Left kidney (tissue), 2 donors: ENCODE results near the gene SLC25A1. TPM values are rescaled to one million over a fixed set of nuclear protein-coding genes. Genes with fewer than 3 reads are reported as not detected.

Experiments used
- DNase-seq: peaks from one replicate; pipeline ENCODE4 v3.0.0-alpha.2; 2013
- polyA plus RNA-seq: library from polyadenylated mRNA; unstranded; fragments of 120-200 nt; gene quantifications from one replicate; pipeline ENCODE4 v1.2.1, GENCODE V29; 2013; ENCODE audit not compliant: insufficient read length

The SLC25A1 gene
- polyA plus RNA-seq, 1 donor = 57.4 TPM

GRCh38 chr22:19139001-19139356 lies 39.6 kb downstream of the SLC25A1 start:
- DNase-seq = no peak

GRCh38 chr22:19138217-19139000 lies 40.1 kb downstream of the SLC25A1 start:
- no peak for DNase-seq

GRCh38 chr22:19137384-19138216 lies 40.9 kb downstream of the SLC25A1 start:
- no peak for DNase-seq

GRCh38 chr22:19136915-19137314 lies 41.6 kb downstream of the SLC25A1 start:
- no peak for DNase-seq

- no peak for DNase-seq
These were observed 43.7 kb downstream of the SLC25A1 start for GRCh38 chr22:19134874-19135273.

- no peak for DNase-seq
These were observed 44.2 kb downstream of the SLC25A1 start for GRCh38 chr22:19134176-19134831.

GRCh38 chr22:19133561-19133960 lies 45.0 kb downstream of the SLC25A1 start:
- DNase-seq = no peak

- DNase-seq = no peak
These were observed 45.7 kb downstream of the SLC25A1 start for GRCh38 chr22:19132693-19133400.

GRCh38 chr22:19132153-19132552 lies 46.4 kb downstream of the SLC25A1 start:
- no peak for DNase-seq

- DNase-seq = no peak
These were observed 46.9 kb downstream of the SLC25A1 start for GRCh38 chr22:19131685-19132015.

DNA sequence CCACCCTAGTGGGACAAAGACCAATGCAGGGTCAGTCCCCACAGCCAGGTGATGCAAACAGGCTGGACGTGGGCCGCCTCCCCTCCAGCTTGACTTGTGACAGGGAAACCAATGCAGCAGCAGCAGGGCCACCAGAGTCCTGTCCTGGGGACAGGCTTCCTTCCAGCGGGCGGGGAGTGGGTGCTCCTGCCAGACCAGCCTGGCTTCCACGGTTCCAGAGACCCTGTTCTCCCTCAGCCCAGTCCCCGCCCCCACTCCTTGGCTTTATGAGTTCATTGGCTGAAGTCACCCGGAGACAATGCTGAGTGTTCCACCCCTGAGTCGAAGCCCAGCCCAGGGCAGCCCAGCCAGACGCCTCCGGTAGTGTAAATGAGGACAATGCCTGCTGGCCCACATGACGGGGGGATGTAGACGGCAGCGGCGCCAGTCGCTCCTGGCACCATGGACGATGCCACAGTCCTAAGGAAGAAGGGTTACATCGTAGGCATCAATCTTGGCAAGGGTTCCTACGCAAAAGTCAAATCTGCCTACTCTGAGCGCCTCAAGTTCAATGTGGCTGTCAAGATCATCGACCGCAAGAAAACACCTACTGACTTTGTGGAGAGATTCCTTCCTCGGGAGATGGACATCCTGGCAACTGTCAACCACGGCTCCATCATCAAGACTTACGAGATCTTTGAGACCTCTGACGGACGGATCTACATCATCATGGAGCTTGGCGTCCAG lies 47.4 kb downstream of the SLC25A1 start, which contains the start of gene TSSK2:
TSSK2 (plus strand) TSS at position 350 of the 726 bp plus-strand sequence; CDS start at position 442, 92 bp downstream.
- DNase-seq = no peak

DNA sequence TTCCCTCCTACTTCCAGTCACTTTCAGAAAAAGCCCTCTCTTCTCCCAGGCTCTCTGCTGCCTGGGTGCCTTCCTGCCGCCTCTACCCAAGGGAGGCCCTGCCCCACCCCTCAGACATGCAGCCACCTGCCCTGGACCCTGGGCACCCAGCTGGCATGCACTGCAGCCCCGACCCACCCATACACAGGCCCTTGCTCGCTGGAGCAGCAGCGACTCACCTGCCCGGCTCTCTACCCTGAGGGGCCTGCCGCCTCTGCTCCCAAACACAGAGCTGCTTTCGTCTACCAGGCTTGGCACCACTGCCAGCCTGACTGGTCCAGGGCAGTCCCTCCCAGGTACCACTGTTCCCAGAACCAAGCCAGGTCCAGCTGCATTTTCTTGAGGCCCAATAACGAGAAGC lies 48.7 kb downstream of the SLC25A1 start:
- DNase-seq = no peak

DNA sequence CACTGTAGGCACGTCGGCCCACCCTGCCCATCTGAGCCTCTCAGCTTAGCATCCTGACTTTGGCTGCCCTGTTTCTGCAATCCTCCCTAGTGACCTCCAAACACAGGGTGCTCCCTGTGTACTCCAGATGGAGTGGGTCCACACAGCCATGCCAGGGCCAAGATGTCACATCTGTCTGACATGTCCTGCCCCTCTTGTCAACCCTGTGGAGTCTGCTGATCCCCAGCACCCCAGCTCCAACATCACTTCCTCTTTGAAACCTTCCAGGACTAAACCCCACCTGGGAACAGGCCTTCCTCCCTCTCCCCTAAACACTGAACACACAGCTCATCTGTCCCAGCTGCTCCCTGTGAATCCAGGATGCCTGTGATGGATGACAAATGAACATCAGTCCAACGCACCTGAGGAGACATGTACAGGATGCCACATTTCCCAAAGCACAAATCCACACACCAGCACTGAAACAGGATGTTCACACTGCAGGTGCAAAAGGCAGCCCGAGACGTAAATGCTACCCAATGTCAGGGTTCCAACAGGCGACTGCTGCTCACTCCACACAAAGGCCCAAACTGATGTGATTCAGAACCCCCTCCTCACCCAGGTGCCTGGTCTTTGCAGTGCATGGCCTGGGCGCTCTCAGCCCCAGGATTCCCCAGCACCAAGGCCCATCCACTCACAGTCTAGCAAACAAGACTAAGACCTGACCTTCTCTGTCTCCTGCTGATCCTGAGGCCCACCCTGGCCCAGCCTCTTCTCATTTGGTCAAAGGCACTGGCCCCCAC lies 49.4 kb downstream of the SLC25A1 start:
- DNase-seq = no peak

- no peak for DNase-seq
These were observed 50.5 kb downstream of the SLC25A1 start for GRCh38 chr22:19128009-19128401.

DNA sequence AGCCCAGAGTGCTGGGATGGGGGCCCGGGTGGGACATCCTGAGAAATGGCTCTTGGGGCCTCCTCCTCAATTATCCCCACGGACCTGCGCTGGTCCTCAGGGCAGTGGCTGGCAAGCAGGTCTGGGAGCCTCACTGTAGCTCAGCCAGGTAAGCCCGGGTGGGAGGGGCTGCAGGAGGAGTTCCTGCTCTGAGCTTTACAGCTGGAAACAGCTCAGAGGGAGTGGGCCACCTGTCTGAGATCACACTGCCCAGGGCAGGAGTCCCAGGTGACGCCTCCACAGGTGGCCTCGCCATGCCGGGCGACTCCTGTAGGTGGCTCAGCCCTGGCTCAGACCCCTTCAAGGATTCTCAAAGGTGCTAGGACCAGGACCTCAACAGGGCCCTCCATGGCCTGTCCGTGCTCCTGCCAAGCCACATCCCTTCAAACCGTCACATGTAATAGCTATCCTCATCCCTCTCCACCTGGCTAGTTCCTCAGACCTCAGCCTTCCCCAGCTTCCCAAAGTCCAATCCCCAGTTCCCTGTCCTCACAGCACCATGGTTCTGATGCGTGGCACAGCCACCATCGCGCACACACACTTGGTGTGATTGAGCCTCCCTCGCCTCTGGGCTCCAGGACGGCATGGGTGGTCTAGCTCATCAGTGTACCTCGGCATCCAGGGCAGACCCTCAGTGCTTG lies 51.1 kb downstream of the SLC25A1 start:
- no peak for DNase-seq

- DNase-seq = no peak
These were observed 51.9 kb downstream of the SLC25A1 start for GRCh38 chr22:19126309-19127273.
